Neural crest cell (in vitro differentiated cells): ENCODE measurements around the gene UBE2V1. TPM values are rescaled to one million over a fixed set of nuclear protein-coding genes. Genes with fewer than 3 reads are reported as not detected.

ENCODE experiments used
- DNase-seq: peaks from one replicate; pipeline ENCODE4 v3.0.0; 2021; ENCODE audit warnings: low read depth, mixed read lengths, low spot score
- H3K27ac Mint-ChIP-seq: one replicate; pipeline ENCODE4 v1.8.0; 2021; ENCODE audit warnings: mild to moderate bottlenecking, mixed read lengths; ENCODE audit not compliant: unreplicated experiment
- H3K27me3 Mint-ChIP-seq: 2 replicates; pipeline ENCODE4 v1.8.0; 2021; ENCODE audit warnings: low read depth, mild to moderate bottlenecking, mixed read lengths
- H3K36me3 Mint-ChIP-seq: 2 replicates; pipeline ENCODE4 v1.8.0; 2021; ENCODE audit warnings: low read depth, mild to moderate bottlenecking, mixed read lengths
- H3K4me1 Mint-ChIP-seq: 2 replicates; pipeline ENCODE4 v1.8.0; 2021; ENCODE audit warnings: mixed read lengths
- H3K4me3 Mint-ChIP-seq: one replicate; pipeline ENCODE4 v1.8.0; 2021; ENCODE audit warnings: mild to moderate bottlenecking, mixed read lengths
- H3K9me3 Mint-ChIP-seq: 2 replicates; pipeline ENCODE4 v1.8.0; 2021; ENCODE audit warnings: mixed read lengths
- CTCF ChIP-seq: fragments of 200-600 bp; sonication (generic); conservative IDR thresholded peaks from 2 replicates; pipeline ENCODE4 v1.5.0; 2021; ENCODE audit warnings: antibody characterized with exemption, mild to moderate bottlenecking
- total RNA-seq: library from RNA; stranded (reverse); gene quantifications from 2 replicates; pipeline ENCODE4 v1.2.1, GENCODE V29; 2021

Gene UBE2V1
- total RNA-seq, 1 donor from 2014 or later: 147 TPM

- TF ChIP-seq CTCF: no peak
- Mint-ChIP-seq H3K4me1 (peaks cover 26% of the 10 kb centered on the region), H3K27ac (no peak overlapping the region), H3K9me3 (no peaks in the 10 kb centered on the region), H3K4me3 (no peak overlapping the region), H3K27me3 (no peaks in the 10 kb centered on the region), H3K36me3 (no peaks in the 10 kb centered on the region)
- no peak for DNase-seq
Measured at GRCh38 chr20:50057714-50058053, 55.3 kb downstream of the UBE2V1 start.

- Mint-ChIP-seq H3K4me1 (peaks cover 26% of the 10 kb centered on the region), H3K27ac (no peak overlapping the region), H3K36me3 (no peaks in the 10 kb centered on the region), H3K27me3 (no peaks in the 10 kb centered on the region), H3K4me3 (no peak overlapping the region), H3K9me3 (no peaks in the 10 kb centered on the region)
- no peak for DNase-seq
- no peak for TF ChIP-seq CTCF
Measured at GRCh38 chr20:50056951-50057713, 55.8 kb downstream of the UBE2V1 start.

- Mint-ChIP-seq H3K4me3 (no peak overlapping the region), H3K27me3 (no peaks in the 10 kb centered on the region), H3K9me3 (no peaks in the 10 kb centered on the region), H3K27ac (no peak overlapping the region), H3K4me1 (peaks cover 26% of the 10 kb centered on the region), H3K36me3 (no peaks in the 10 kb centered on the region)
- no peak for DNase-seq
- no peak for TF ChIP-seq CTCF
Measured at GRCh38 chr20:50056408-50056926, 56.5 kb downstream of the UBE2V1 start.

GRCh38 chr20:50055524-50056083 is 57.3 kb downstream of the UBE2V1 start:
- Mint-ChIP-seq H3K27me3 (no peaks in the 10 kb centered on the region), H3K4me3 (no peak overlapping the region), H3K4me1 (peaks cover 26% of the 10 kb centered on the region), H3K36me3 (no peaks in the 10 kb centered on the region), H3K27ac (no peak overlapping the region), H3K9me3 (no peaks in the 10 kb centered on the region)
- TF ChIP-seq CTCF: no peak
- DNase-seq: no peak

GRCh38 chr20:50054626-50055511 is 58.1 kb downstream of the UBE2V1 start:
- H3K36me3 Mint-ChIP-seq: no peaks in the 10 kb centered on the region
- peaks cover 26% of the 10 kb centered on the region for H3K4me1 Mint-ChIP-seq
- no peak overlapping the region for H3K4me3 Mint-ChIP-seq
- no peaks in the 10 kb centered on the region for H3K9me3 Mint-ChIP-seq
- TF ChIP-seq CTCF: no peak
- H3K27me3 Mint-ChIP-seq: no peaks in the 10 kb centered on the region
- DNase-seq: peak; percentile 29
- peak overlapping the region; percentile 35 for H3K27ac Mint-ChIP-seq
